T-helper 2 cell treated with Interferon-gamma antibody and Interleukin-4, amounts not matched to agents 100 ng/mL and 5 ng/mL, for 36 hours (primary cell): ENCODE data around the gene ARID3C. TPM values are rescaled to one million over a fixed set of nuclear protein-coding genes. Genes with fewer than 3 reads are reported as not detected.

Experiments
- intact Hi-C: fragments of 100-400 bp; cut with micrococcal nuclease; formaldehyde crosslinking; loops from one replicate; pipeline ENCODE4 v1.15.1; 2023
- total RNA-seq: library from RNA; stranded (reverse); gene quantifications from 2 replicates; pipeline ENCODE4 v1.2.3, GENCODE V29; 2022

Gene ARID3C
- total RNA-seq, 1 donor from 2014 or later = 0.14 TPM

DNA sequence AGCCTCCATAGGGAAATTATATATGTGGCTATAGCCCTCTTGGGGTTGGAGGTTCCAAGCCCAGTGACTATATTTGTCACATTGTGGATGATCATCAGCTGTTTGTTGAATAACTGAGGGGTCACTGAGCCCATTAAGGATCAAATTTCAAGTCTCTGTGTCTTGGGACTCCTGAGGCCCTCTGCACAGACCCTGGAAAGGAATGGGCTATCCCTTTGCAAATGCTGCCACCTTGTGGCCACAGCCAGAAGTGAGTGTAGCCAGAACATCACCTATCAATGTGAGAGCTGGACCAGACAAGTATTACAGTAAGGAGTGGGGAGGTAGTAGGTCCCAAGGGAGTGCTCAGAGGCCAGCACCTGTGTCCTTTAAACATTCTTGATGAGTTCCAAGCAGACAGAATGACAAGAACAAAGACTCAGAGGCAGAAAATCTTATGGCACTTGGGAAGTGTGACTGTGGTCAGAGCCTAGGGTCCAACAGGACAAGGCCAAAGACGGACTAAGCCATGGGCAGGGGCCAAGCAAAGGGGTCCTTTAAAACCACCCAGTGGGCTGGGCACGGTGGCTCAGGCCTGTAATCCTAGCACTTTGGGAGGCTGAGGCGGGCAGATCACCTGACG lies 25.1 kb downstream of the ARID3C start:
- intact Hi-C loops = loop anchor here (1.0 kb wide), 2 partner anchors 9 to 166 kb away; partner anchors contain the start of gene RPP25L

DNA sequence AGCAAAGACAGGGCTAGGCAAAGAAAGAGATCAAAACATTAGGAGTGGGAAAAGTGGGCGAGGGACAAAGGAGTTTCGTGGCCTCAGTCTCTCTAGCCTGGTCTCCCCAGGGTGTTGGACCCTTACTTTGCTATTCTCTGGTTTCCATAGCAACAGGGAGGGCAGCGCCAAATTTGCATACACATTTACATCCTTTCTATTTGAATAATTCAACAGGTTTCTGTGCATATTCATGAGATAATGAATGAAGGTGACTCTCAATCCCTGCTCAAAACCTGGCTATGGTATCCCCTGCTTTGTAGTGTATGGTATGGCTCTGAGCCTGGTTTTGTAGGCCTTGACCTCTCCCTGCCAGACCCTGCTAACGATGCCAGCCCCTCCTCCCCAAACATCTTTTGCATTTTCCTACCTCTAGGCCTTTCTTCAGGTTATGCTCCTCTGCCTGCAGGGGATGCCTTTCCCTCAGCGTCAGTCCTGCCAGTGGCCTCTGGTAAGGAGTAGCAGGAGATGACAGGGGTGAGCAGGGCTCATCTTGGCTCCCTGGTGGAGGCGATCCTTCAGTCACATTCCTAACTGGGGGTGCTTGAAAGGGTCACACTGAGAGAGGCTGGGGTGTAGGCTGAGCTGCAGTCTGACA lies 26.8 kb downstream of the ARID3C start:
- intact Hi-C loops = no loop called here

DNA sequence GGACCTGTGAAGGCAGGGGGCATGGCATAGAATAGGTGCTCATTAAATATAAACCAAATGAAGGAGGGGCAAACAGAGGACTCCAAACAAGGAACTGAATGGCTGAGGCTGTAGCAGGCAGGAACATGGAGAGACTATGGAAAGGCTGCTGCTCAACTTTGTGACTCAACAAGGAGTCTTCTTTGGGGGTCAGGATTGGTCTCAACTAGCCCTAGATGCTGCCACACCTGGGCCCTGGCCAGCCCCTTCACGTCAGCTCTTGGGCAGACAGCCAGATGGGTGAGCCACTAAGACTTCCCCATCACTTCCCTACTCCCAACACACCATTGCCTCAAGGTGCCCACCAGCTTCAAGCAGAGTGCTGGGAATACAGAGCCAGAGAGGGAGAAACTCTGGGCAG lies 28.0 kb downstream of the ARID3C start:
- intact Hi-C loops = no loop called here

DNA sequence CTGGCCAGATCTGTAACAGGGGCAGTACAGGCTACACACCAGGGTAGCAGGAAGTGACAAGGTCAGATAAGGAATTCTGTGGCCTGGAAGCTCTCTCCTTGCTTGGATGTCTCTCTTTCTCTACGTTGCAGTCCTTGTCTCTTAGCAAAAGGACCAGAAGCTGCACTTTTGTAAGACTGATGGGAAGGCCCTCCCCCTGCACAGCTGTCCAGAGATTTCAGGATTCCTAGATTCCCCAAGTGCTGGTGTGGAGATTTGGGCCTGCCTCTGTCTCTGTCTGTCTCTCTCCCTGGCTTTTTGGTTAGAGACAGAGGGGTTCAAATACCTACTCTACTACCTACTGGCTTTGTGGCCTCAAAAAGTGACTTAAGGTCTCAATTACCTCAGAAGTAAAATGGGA lies 29.3 kb downstream of the ARID3C start:
- intact Hi-C loops = loop anchor here (10.0 kb wide), 1 partner anchor 195 kb away; no protein-coding TSS in a partner anchor

DNA sequence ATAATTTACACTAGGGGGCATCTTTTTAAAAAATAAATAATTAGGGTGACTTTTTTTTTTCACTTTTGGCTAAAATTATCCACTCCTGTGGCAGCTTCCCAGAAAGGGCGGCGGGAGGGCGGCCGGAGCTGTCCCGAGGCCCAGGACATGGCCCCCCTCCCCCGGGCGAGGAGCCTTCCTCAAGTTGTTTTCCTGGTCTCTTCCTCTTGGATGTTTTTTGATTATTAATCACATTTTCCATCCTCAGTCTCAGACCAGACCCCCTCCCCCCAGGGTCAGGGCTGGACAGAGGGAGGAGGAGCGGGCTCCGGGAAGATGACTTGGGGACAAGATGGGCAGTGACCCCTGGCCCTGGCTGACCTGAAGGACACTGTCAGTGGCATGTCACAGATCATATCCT lies 34.7 kb downstream of the ARID3C start:
- intact Hi-C loops = loop anchor here (10.0 kb wide), 1 partner anchor 189 kb away; no protein-coding TSS in a partner anchor

DNA sequence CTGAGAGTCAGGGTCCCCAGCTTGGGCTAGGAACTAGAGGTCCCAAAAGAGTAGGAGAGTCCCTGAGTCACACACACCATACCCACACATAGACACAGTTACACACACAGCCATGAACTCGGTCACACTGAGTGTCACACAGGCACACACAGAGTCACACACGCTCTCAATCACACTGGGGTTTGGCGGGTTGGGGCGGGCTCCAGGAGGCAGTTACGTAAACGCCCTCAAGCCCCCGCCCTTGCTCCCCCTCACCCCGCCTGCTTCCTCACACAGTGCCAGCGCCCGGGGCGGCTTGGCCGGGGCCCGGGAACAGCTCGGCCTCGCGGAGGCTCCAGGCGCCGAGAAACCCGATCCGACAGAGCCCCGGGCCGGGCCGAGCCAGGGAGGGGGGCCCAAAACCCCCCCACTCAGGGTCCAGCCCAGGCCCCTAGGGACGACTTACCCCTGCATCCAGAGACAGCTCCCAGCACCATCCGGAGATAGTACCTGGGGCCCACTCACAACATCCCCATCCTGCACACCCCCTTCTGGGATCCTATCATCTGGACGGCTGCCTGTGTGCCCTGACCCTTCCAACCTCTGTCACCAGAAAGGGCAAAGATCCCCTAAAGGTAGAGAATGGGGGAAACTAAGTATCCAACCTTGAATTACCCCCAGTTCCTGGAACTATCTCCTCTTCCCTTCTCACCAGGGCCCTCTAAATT lies 35.8 kb downstream of the ARID3C start:
- intact Hi-C loops = loop anchor here (10.0 kb wide), 1 partner anchor 188 kb away; no protein-coding TSS in a partner anchor

DNA sequence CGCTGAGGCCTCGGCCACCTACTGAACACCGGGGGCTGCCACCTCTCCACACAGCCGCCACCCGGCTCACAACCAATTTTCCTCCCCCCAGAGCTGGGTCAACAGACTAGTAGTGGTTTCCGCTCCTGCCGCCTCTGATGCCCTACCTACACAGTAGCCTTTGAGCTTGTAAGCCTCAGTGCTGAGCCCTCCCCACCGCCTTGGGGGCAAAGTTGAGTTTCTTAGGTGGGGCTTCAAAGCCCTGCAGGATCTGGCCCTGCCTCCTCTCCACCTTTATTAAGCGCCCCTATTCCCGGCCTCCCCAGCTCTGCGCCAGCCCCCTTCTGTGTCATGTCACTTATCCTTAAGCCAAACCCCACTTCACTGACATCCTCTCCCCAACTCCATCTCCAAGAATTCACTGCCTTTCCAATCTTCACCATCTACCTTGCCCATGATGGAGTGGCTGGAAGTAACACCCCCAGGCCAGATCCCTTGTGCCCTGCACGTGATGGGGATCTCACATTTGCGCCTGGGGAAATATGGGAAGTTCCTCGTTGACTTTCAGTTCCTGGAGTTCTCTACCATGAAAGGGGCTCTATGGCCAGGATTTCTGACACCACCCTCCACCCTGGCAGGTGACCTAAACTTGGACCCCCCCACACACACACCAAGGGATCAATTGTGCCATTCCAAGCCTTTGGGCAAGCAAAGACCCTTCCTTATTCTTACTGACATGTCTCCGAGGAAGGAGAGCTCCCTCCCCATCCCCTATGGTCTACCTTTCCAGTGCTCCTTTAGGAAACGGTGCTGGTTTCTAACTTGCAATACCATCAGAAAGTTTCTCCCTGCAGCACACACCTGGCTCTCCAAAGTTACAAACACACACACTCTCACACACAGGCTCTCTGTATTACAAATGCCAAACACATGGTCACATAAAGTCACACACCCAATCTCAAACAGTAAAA lies 36.7 kb downstream of the ARID3C start:
- intact Hi-C loops = loop anchor here (1.0 to 10.0 kb wide), 4 partner anchors 44 to 187 kb away; no protein-coding TSS in a partner anchor

DNA sequence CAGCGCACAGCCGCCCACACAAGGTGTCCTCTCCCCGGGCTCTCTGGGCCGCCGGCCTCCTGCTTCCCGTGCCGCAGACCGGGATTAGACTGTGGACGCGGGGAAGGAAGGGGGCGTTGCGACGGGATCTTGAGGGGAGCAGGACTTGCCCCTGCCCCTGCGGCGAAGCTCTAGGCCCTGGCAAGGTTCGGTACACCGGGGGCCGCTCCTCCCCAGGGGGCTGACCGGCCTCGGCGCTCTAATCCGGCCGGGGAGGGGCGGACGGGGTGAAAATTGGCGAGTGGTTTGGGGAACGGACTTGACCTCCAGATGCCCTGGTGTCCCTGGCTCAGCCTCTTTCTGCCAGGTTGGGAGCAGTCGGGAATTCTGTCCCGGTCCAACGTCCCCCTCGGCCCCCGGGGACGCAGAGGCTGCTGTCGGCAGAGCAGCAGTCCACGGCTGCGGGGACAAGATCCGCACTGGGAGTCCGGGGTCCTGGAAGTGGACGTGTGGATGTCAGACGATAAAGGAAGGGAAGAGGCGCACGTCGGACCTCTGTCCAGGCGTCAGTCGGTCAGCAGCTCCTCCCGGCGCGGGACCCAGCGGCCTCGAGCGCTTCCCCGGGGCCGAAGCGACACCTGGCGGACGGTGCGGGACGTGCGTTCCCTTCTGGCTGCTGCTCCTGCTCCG lies 37.5 kb downstream of the ARID3C start:
- intact Hi-C loops = loop anchor here (1.0 to 10.0 kb wide), 4 partner anchors 43 to 187 kb away; no protein-coding TSS in a partner anchor

DNA sequence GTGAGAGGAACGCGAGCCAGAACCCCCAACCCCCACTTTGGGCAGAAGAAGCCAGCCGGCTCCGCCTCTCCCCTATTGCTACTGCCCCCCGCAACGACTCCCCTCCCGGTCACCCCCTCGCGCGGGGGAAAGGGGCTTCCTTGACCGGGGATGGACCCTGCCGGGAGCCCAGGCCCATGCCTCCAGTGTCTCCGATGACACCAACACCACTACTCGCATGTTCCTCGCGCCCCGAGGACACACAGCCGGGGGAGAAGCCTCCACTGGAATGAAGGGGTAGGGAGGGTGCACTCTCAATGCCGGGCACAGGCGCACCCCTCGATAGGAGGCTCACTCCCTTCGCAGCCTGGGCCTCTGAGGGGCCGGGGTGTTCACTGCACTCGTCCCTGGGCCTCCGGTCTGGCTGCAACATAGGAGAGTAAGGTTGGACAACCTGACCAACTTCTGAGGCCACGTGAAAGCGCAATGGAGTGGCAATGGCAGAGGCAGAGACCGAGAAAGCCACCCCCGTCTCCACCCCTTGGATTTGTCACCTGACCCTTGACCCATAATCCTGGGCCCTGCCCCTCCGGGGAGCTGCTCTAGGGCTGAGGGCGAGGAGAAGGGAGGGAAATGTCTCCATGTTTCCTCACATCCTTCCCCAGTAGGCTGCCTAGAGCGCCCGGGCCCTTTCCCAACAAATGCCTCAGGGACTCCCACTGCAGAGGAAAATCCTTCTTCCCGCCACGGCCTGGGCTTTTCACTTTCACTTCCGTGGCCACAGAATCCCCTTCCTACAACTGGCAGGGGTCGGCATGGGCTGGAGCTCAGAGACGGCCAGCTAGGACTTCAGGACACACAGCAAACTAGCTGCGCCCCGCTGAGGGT lies 38.3 kb downstream of the ARID3C start:
- intact Hi-C loops = loop anchor here (1.0 to 10.0 kb wide), 4 partner anchors 42 to 186 kb away; no protein-coding TSS in a partner anchor

DNA sequence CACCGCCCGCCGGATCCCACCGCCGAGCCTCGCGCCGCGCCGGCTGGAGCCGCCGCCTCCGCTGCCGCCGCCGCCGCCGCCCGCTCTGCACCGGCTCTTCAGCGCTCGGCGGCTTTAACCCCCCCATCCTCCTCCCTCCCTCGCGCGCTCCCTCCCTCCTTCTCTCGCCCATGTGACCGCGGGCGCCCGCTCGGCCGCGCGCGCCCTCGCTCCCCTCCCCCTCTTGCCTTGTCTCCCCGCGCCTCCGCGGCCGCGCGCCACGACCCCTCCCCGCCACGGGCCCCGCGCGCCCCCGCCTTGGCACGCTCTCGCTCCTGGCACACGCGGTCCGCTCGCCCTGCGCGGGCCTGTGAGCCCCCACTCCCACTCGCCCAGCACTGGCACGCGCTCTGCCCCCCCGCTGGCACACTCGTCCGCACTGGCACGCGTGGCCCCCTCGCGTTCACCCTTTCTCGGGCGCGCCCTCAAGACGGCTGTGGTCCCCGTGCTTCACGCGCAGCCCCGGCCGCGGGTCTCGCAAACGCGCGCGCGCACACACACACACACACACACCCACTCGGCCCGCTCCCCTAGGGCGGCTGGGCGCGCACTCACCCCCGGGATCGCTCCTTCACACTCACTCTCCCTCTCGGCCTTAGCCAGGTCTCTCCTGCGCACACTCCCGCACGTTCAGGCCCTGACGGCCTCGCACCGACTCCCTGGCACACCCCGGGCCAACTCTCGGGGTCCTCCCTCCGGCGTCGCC lies 39.1 kb downstream of the ARID3C start, which contains the start of gene CNTFR:
TSS of gene CNTFR (minus strand) at position 89 of the 745 bp plus-strand sequence. CDS start 20,743 bp downstream, outside the sequence.
- intact Hi-C loops = loop anchor here (10.0 kb wide), 1 partner anchor 185 kb away; no protein-coding TSS in a partner anchor

DNA sequence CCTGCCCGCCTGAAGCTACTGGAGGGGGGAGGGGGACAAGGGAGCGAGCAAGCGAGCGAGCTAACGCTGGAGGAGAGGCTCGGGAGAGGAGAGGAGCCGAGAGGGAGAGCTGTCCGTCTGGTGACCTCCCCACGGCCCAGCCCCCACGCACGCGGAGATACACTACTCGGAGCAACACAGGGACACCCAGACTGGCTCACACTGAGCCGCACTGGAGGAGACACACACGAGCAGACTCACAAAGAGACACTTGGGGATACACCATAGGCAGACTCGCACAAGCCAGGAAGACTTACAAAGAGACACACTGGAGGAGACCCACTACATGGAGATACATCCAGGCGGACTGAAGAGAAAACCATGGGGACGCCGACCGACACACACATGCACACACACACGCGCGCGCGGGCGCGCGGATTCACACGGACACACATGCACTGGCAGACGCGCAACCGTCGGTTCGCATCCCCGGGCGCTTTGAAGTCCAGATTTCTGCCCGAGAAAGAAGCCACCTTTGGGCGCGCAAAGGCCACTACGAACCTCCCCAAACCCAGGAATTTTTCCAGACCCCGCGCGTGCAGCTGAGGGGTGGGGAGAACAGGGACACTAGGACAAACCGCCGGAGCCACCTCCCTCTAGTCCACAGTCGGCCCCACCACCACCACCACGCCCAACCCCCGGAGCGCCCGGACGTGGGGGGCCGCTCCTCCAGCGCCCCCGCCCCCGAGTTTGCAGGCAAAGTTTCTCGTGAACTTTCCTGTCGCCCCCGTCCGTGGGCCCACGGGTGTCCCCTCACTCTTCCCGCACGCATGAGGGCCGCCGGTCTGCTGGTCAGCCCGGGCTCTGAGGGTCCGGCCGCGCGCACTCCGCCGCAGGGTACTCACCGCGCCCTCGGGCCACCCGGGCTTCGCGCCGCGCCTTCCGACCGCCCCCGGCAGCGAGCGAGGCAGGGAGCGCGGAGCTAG lies 39.9 kb downstream of the ARID3C start:
- intact Hi-C loops = no loop called here

DNA sequence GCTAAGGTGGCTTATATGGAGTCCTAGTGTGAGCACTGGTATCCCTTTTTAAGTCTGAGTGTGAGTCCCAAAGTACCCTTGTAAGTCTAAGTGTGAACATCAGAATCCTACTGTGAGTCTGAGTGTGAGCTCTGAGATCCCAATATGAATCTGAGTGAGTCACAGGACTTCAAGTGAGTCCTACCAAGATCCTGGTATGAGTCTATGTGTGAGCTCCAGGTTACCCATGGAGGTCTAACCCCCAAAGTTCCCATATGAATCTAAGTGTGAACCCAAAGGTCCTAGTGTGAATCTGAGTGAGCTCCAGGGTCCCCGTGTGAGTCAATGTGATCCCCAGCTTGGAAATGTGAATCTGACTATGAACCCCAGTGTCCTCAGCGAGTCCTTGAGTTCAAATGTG lies 41.6 kb downstream of the ARID3C start:
- intact Hi-C loops = no loop called here

DNA sequence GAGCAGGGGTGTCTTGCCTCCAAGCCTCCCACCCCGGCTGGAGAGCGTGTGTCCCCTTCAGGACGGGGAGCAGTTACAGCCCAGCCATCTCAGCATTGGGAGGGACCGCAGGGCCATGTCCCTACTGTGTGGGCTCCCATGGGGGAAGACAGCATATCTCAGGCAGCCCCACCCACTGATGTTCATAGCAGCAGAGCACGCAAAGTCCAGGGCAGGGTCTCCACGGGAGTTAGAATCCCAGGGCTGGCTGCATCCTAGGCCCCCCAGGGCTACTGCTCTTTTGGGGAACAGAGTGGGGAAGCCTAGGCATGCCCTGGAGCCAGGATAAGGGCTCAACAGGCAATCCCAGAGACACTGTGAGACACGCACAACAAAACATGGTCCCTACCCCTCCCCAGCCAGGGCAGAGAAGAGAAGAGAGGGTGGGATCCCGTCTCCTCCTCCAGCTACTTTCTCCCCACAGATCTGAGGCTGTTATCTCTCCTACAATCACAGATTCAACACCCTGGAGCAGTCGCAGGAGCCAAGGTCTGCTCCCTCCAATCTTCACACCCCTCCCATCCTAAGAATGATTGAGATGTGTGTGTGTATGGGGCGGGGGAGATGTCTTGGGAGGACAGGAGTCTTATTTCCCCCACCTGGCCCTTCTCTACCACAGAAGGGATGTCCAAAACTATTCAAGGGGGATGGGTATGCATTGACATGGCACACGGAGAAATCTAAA lies 42.8 kb downstream of the ARID3C start:
- intact Hi-C loops = no loop called here

DNA sequence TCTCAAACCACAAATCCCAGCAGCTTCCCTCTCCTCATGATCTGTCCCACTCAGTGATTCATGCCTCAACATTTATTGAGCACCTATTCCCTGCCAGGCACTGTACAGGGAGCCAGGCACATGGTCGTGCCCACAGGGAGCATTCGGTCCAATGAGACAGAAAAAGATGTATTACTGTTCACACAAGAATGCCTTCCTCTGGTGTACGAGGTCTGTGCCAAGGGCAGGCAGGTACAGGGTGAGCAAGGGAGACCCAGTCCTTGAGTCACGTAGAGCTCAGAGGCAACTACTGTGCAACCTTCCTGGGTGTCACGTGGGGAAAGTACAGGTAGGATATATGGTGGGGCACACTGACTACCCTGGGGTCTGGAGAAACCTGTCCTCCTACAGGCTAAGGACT lies 43.9 kb downstream of the ARID3C start:
- intact Hi-C loops = no loop called here

DNA sequence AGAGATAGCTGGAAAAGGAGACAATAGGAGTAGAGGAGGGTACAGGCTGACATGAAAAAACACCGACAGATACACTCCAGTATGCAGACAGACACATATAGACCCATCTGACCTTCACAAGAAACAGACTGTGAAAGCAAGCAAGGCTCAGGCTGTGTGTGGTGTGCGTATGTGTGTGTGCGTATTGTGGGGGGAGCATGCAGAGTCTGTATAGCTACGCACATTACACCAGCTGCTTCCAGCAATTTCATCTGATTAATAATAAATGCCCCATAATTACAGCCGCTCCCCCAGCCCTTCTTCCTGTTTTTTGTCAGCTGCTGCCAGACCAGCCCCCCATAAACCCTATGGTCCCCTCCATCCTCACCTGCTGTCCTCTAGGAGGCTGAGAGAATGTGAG lies 46.1 kb downstream of the ARID3C start:
- intact Hi-C loops = no loop called here

DNA sequence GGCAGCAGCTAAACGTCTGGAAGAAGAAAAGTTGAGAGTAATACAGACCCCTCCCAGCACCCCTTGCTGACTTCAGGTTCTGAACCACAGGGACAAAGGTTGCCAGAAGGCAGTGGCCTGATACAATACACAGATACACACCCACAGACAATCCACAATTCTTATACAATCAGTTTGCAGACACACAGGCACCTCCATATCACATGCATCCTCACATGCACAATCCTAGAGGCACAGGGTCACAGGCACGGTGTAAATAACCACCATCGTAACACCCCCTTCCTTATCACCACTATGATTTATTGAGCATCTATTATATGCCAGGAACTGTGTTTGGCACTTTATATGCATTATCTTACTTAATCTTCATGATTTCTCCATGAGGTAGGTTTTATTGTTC lies 47.5 kb downstream of the ARID3C start:
- intact Hi-C loops = no loop called here

DNA sequence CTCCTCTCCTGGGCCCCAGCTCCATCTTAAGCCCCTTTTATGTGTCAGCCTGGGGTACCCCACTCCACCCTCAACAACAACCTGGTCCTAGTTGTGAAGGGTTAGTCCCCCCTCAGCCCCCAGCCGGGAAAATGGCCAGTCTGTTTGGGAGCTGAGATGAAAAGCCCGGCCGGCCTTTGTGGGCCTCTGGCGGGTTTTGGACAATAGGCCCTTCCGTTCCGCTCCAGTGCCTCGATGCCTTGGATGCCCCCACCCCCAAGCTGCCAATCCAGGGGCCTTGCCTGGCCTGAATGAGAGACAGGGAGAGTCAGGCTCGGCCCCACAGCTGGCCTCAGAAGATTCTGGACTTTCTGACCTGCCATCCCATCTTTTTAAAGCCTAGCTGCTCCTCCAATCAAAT lies 48.5 kb downstream of the ARID3C start:
- intact Hi-C loops = no loop called here
